ENCODE results near the gene TMEM150B.

The TMEM150B gene

DNA sequence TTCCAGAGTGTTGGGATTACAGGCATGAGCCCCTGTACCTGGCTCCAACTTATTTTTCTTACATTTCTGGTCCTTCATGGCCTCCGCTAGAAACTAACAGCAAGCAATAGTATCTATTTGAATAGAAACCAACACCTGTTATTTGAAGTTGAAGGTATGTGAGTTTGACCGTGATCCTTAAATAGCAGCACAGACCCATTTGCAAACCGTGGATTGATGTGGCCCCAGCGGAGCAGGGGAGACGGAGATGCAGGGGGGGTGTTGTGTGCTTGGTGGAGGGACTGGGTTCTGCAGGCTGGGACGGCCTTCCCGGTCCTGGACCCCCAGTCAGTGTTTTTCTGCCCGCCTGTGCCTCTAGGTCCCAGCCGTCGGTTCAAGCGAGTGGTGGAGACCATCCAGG, 16.9 kb downstream of the TMEM150B start:
- DNase-seq, result no peak

DNA sequence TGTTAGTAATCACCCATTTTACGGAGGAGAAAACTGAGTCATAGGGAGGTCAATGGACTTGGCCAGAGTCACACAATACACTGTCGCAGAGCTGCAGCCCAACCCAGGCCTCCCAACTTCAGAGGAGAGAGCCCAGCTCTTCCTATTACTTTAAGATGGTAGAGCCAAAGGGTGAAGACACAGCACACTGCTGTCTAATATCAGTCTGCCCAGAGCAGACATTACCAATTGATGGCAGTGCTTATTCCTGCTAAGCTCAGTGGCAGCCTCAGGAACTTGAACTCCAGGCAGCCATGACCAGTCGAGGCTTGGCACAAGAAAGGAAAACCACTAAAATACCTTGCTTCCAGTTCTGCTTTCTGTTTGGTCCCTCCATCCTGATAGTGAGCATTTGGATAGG, 18.4 kb downstream of the TMEM150B start:
- DNase-seq, result no peak

DNA sequence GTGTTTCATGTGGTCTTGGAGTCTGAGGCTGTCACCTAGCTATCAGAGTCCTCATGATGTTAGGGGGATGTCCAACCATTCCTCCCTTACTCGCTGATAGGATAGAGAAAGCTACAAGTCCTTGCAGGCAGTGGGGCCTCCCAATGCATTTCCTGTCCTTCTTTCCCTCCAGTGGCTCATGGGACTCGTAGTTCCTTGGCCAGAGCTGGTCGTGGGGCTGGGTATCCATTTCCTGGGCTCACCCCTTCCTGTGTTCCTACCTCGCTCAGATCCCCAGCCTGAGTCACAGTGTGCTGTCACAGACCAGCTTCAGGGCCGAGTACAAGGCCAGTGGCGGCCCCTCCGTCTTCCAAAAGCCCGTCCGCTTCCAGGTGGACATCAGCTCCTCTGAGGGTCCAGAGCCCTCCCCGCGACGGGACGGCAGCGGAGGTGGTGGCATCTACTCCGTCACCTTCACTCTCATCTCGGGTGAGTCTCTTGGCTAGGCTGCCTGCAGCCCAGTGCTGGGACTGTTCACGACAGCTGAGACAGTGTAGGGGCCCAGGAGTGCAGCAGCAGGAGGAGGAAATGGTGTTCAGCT, 19.1 kb downstream of the TMEM150B start:
- DNase-seq, result no peak

DNA sequence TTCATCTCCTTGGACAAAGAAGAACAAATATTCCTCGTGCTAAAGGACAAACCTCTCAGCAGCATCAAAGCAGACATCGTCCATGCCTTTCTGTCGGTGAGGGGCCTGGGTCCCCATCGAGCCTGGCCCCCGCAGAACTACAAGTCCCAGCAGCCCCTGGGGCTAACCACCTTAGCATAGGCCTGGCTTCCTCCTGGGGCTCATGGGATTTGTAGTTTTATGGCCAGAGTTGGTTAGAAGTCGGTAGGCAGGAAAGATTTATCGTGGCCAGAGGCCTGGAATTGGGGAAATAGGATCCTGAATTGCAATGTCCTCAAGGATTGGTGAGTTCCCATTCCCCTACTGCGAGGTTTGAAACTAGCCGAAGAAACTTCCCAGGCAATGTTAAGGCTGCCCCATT, 19.6 kb downstream of the TMEM150B start:
- DNase-seq, result peak in 1 of 56 donors; percentile 14

DNA sequence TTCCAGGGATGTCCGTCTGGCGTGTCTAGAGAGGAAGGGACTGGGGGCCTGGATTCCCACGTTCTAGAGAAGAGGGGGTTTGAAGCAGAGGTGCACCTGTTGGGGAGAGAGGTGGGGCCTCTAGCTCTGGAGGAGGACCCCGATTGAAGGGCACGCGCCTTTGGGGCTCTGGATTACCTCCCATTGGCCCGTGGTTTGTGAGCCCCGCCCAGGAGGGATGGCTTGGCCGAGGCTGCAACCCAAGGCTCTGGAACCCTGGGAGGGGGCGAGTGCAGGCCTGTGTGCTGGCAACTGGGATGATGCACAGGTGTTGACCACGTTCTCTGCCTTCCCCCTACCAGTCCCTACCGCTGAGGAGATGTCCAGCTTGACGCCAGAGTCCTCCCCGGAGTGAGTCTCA, 20.2 kb downstream of the TMEM150B start:
- no peak for DNase-seq

DNA sequence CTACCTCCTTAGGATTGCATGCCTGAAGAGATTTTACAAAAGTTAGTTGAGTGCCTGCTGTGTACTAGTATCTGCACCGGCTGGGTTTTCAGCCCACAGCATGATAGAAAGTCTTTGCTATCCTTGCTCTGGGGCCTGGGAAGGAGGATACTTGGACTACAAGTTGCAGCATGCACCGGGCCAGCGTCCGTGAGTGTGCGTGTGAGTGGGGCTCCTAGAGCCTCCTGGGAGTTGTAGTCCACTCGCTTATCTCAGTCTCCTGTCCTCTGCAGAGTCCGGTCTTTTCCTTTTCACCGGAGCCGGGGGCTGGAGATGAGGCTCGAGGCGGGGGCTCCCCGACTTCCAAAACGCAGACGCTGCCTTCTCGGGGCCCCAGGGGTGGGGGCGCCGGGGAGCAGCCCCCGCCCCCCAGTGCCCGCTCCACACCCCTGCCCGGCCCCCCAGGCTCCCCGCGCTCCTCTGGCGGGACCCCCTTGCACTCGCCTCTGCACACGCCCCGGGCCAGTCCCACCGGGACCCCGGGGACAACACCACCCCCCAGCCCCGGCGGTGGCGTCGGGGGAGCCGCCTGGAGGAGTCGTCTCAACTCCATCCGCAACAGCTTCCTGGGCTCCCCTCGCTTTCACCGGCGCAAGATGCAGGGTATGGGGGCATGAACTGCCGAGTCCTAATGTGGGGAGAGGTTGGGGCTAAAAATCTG, 20.7 kb downstream of the TMEM150B start:
- DNase-seq, result no peak

DNA sequence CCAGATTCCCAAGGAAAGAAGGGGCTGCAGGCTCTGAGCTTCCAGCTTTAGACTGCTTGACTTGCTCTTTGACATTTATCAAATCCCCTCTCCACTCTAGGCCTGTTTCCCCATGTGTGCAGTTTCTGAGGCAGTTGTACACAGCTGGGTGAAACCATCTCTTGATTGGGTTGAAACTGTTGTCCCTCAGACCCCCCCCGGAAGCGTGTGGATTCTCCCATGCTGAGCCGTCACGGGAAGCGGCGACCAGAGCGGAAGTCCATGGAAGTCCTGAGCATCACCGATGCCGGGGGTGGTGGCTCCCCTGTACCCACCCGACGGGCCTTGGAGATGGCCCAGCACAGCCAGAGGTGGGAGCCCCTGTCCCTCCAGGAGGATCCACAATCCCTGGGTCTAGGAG, 21.7 kb downstream of the TMEM150B start:
- DNase-seq, result no peak

DNA sequence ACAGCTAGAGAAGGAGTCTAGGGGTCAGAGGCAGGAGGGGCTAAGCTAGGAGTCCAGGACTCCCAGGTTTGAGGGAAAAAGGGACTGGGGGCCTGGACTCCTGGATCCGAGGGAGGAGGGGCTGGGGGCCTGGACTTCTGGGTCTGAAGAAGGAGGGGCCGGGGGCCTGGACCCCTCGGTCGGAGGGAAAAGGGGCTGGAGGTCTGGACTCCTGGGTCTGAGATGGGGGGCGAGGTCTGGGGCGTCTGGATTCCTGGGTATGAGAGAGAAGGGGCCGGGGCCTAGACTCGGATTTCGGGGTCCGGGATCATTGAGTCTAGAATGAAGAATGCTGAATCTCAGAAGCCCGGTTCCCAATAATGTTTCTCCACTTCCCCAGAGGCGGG, 22.8 kb downstream of the TMEM150B start:
- no peak for DNase-seq

DNA sequence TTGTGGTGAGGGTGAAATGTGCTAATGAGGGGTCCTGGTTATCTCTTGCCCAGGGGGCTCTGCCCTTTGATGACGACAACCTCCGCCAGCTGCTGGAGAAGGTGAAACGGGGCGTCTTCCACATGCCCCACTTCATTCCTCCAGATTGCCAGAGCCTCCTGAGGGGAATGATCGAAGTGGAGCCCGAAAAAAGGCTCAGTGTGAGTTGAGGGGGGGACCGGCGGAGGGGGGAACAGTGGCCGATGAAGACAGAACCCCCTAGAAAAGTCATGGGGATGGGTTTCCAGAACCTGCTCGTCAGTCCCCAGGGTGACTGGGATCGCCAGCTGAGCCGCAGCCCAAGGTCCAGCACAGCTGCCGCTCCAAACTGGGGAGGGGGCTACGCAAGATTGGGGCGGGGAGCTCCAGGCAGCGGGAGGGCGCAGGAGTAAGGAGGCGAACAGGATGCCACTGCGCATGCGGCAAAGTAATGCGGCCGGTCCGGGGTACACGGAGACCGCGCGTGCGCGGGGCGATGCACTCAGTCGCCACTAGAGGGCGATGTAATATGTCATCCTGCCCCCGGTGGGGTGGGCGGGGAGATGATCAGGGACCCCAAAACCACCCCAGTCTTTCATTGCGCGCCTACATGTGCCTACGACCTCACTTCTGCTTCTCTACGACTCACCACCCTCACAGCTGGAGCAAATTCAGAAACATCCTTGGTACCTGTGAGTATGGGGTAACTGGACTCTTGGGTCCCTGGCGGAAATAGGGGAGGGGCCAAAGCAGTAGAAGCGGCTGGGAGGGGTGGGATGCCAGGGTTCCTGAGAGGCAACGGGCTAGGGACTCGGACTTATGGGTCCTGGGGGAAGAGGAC, 23.5 kb downstream of the TMEM150B start:
- DNase-seq, result peak in 55 of 56 donors; percentile 14 to 88 (median 67)

DNA sequence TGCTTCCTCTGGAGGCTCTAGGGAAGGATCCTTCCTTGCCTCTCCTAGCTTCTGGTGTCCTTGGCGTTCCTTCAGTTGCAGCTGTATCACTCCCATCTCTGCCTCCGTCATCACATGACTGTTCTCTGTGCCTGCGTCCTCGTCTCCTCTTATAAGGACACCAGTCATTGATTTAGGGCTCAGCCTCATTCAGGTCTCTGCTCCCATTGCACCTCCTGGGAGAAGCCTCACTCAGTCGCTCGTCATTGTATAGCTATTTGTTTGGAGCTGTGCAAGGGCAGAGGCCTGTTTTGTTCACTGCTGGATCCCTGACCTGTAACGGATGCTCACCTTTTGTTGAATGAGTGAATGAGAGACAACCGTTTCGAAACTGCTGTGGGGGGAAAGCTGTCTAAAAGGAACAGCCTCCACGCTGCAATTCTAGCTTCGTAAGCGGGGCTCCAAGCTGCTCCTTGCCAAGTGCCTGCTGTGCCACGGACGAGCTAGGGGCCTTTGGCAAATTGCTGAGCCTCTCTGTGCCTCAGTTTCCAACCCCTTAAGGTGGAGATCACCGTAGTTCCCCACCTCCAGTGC, 24.2 kb downstream of the TMEM150B start:
- peak in 17 of 56 donors; percentile 13 to 52 (median 23) for DNase-seq

DNA sequence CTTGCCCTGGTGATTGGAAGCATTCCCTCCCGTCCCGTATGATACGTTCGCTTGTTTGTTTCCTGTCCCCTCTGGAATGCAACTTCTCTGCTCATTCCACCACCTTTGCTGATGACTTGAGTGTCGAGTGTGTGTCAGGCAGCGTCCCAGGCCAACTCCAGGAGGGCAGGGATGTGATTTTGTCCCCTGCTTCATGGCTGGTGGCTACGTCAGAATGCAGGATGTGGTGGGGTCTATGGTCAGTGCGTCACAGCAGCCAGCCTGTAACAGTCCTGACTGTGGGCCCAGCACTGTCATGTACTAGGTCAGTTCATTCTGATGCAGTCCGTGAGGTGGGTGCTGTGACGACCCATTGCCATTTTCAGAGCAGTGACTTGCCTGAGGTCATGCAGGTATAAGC, 25.1 kb downstream of the TMEM150B start:
- DNase-seq, result no peak

DNA sequence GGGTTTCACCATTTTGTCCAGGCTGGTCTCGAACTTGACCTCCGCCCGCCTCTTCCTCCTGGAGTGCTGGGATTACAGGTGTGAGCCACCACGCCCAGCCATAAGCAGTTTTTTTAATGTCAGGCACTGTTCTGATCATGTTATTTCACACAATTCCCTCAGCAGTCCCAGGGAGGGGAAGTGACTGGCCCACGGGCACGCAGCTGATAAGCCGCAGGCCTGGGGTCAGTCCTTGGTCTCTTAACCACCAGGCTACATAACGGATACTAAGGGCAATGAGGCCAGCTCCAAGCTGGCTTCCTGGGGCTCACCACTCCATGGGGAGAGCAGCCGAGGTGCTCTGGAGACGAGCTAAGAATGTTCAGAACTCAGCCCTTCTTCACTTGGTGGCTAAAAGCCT, 27.9 kb downstream of the TMEM150B start:
- no peak for DNase-seq

DNA sequence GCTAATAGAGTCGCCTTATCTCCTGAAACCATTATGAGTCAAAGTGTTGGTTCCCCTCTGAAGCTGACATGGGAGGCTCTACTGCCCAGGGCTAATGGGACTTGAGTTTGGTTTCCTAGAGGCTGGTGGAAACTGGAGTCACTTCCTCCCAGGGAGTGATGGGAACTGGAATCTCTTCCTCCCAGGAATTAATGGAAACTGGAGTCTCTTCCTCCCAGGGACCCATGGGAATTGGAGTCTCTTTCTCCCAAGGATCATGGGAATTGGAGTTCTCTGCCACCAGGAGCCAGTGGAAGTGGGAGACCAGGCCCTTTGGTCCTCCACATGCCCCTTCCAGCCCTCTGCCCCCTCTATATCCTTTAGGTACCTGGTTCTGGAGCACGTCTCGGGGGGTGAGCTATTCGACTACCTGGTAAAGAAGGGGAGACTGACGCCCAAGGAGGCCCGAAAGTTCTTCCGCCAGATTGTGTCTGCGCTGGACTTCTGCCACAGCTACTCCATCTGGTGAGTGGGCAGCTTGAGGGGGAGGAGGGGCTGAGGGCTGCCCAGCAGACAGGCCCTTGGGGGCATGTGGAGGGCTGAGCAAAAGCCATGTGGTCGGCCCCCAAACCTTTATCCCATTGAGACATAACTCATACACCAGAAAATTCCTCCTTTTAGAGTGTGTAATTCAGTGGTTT, 35.9 kb downstream of the TMEM150B start:
- peak in 2 of 56 donors; percentile 15 to 22 for DNase-seq

DNA sequence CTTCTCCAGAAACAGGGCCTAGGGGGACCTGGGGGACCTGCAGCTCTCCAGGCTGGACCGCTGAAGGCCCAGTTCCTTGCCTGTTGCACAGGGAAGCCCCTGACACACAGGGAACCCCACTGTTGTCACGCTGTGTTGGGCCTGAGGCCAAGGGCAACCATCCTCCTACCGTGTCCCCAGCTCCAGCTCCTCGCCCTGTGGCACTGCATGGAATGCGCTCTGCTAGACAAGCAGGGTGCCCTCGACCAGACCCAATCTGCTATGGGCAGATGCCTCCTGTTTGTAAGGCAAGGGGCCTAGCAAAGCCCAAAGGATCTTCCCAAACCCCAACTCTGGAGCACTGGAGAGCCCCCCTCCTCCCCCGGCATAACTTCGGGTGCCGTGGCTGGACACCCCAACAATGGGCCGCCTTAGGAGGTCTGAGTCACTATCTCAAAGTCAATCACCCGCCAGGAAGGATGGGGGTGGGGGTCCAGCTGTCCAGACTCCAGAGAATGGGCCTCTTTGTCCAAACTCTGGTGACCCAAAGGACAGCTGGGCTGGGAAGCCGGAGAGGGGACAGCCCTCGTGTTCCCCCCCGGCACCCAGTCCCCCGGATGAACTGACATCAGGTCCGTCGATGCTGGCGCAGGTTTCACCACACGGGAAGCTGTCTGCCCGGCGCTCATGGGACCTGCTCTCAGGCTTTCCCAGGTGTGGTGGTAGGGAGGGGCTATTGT, 37.6 kb downstream of the TMEM150B start:
- DNase-seq, result peak in 55 of 56 donors; percentile 50 to 95 (median 86)

DNA sequence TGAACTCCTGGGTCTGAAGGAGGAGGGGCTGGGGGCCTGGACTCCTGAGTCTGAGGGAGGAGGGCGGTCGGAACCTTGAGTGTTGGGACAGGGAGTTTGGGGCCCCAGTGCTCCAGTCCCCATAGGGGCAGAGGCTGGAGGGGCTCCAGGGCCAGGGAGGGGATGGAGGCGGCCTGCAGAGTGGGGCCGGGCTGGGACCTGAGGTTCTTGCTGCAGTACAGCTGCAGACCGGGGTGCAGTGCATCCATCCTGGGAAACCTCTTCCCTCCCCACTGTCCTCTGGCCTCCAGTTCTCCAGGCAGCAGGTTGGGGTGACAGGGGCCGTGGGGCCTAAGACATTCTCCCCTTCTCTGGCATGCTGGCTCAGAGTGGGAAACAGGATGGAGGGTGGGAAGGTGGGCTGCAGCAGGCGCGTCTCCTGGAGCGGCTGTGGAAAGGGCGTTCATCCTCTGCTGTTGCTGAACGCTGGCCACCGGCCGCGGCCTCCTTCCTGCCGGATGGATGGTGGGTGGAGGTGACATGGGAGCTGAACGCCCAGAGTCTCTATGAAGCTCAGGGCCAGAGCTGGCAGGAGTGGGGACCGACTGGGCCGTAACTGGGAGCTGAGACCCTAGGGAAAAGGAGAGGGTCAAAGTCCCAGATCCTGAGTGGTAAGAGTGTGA, 39.8 kb downstream of the TMEM150B start:
- DNase-seq, result peak in 11 of 56 donors; percentile 14 to 48 (median 34)

DNA sequence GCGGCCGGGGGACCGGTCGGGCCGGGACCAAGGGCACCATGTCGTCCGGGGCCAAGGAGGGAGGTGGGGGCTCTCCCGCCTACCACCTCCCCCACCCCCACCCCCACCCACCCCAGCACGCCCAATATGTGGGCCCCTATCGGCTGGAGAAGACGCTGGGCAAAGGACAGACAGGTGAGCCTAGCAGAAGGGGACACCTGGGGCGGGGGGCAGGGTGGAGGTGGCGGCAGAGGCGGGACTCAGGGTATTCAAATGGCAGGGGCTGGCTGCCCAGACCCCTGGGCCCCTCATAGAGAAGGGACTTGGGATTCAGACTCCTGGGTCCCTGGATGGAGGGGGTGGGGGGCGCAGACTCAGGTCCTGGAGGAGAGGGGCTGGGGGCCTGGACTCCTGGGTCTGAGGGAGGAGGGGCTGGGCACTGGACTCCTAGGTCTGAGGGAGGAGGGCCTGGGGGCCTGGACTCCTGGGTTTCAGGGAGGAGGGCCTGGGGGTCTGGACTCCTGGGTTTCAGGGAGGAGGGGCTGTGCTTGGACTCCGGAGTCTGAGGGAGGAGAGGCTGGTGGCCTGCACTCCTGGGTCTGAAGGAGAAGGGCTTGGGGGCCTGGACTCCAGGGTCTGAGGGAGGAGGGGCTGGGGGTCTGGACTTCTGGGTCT, 40.6 kb downstream of the TMEM150B start:
- peak in 7 of 56 donors; percentile 23 to 55 (median 33) for DNase-seq

DNA sequence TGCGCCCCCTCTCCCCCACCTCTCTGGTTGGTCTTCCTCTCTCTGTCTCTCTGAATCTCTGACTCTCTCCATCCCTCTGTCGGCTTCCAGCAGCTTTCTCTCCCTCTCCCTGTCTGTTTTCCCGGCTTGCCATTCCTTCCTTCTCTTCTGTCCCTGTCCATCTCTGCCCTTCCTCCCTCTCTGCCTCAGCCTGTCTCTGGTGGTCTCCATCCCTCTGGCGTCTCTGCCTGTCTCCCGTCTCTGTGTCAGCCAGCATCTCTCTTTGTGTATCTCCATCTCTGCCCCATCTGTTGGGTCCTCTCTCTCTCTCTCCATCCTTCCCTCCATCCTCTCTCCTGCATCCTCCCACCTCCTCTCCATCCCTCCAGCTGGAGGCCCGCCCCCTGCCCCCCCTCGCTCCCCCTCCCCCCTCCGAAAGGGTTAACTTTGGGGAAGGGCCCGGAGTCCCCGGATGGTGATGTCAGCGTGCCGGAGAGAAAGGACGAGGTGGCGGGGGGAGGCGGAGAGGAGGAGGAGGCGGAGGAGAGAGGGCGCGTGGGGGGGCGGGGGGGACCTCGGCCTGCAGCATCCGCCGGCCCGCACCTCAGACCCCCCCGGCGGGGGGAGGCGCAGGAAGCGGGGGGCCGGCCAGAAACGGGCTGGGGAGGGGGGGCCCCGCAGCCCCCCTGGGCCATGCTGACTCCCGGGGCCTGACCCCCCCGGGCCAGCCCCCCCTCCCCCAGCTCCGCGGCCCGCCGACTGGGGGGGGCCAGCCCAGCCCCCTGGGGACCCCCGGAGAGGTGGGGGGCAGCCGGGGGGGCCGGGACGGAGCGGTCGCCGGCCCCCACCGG, 41.4 kb downstream of the TMEM150B start, which contains the start of gene BRSK1:
Gene BRSK1 (plus strand): TSS at position 450 of the 830 bp plus-strand sequence. CDS start 446 bp downstream, outside the sequence.
- DNase-seq, result peak in 54 of 56 donors; percentile 27 to 91 (median 77)

All from amygdala (tissue), 56 donors.